A549 treated with ZK216348 at 1 μM for 4 hours (cell line): ENCODE measurements around the gene FAM13A. TPM values are rescaled to one million over a fixed set of nuclear protein-coding genes. Genes with fewer than 3 reads are reported as not detected.

Source experiments
- total RNA-seq: library from RNA; stranded (reverse); fragments of 200-300 nt; extraction: Qiagen RNA extraction; gene quantifications from 5 replicates; pipeline ENCODE4 v1.2.3, GENCODE V29; 2022; ENCODE audit warnings: low read depth

The FAM13A gene
- 4.0 to 6.7 TPM (median 5.5 TPM) in 5 replicates for total RNA-seq

GRCh38 chr4:89056953-89057398 is at the start of gene FAM13A:
Gene FAM13A (minus strand): TSS chr4:89057185. CDS start chr4:89056964, 221 bp downstream.

GRCh38 chr4:88697588-88698329 is 359.2 kb downstream of the FAM13A start, which contains the start of gene NAP1L5:
Gene NAP1L5 (minus strand): TSS chr4:88697829. CDS start chr4:88697754, 75 bp downstream.

Other genes with a start within 250 kb of the FAM13A start
- 4.3 to 6.4 TPM (median 5.3 TPM) in 5 replicates for gene TIGD2, start 54.3 kb upstream of the FAM13A start, total RNA-seq